Activated CD4-positive, alpha-beta T cell treated with anti-CD3 and anti-CD28 coated beads, Interleukin-2, Interleukin-4, amounts not matched to agents 100 ng/mL and 50 ng/mL, durations not matched to agents 16 hours and 8 hours (primary cell): ENCODE data around the gene ELAVL2.

Experiments
- DNase-seq: peaks from one replicate; pipeline ENCODE4 v3.0.0-alpha.2; 2020; ENCODE audit warnings: low spot score

The ELAVL2 gene

GRCh38 chr9:23821375-23822181, 4.5 kb downstream of the ELAVL2 start:
- DNase-seq: no peak

- no peak for DNase-seq
Measured at GRCh38 chr9:23820451-23821374, 5.3 kb downstream of the ELAVL2 start.

- no peak for DNase-seq
Measured at GRCh38 chr9:23819403-23819802, 6.6 kb downstream of the ELAVL2 start.

- DNase-seq: no peak
Measured at GRCh38 chr9:23814243-23814642, 11.8 kb downstream of the ELAVL2 start.

- no peak for DNase-seq
Measured at GRCh38 chr9:23812673-23813072, 13.4 kb downstream of the ELAVL2 start.

- no peak for DNase-seq
Measured at GRCh38 chr9:23811633-23812032, 14.4 kb downstream of the ELAVL2 start.

- DNase-seq: no peak
Measured at GRCh38 chr9:23803216-23803615, 22.8 kb downstream of the ELAVL2 start.

GRCh38 chr9:23801523-23801922, 24.5 kb downstream of the ELAVL2 start:
- DNase-seq: no peak

- no peak for DNase-seq
Measured at GRCh38 chr9:23799521-23799920, 26.5 kb downstream of the ELAVL2 start.

GRCh38 chr9:23798325-23798724, 27.7 kb downstream of the ELAVL2 start:
- DNase-seq: no peak

- DNase-seq: no peak
Measured at GRCh38 chr9:23796209-23796608, 29.8 kb downstream of the ELAVL2 start.

- no peak for DNase-seq
Measured at GRCh38 chr9:23790351-23791260, 35.4 kb downstream of the ELAVL2 start.

GRCh38 chr9:23789529-23790254, 36.3 kb downstream of the ELAVL2 start:
- no peak for DNase-seq

GRCh38 chr9:23784962-23785361, 41.1 kb downstream of the ELAVL2 start:
- no peak for DNase-seq

GRCh38 chr9:23783509-23783908, 42.5 kb downstream of the ELAVL2 start:
- DNase-seq: no peak

GRCh38 chr9:23779220-23779619, 46.8 kb downstream of the ELAVL2 start:
- DNase-seq: no peak

- DNase-seq: no peak
Measured at GRCh38 chr9:23777328-23777727, 48.7 kb downstream of the ELAVL2 start.

GRCh38 chr9:23775549-23775948, 50.5 kb downstream of the ELAVL2 start:
- DNase-seq: no peak

- no peak for DNase-seq
Measured at GRCh38 chr9:23774266-23774665, 51.8 kb downstream of the ELAVL2 start.

GRCh38 chr9:23772385-23772783, 53.7 kb downstream of the ELAVL2 start:
- DNase-seq: no peak

- no peak for DNase-seq
Measured at GRCh38 chr9:23771746-23772384, 54.2 kb downstream of the ELAVL2 start.
